ENCODE results near the gene STX10.
A peak's percentile ranks its signal among the peaks of the same experiment; 100 is the strongest.
"Not testable (repeated sequence)": the region's sequence is repeated elsewhere in the genome, so short reads cannot be mapped to it uniquely, and the experiment has no call there.

Gene STX10, protein sequence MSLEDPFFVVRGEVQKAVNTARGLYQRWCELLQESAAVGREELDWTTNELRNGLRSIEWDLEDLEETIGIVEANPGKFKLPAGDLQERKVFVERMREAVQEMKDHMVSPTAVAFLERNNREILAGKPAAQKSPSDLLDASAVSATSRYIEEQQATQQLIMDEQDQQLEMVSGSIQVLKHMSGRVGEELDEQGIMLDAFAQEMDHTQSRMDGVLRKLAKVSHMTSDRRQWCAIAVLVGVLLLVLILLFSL

DNA sequence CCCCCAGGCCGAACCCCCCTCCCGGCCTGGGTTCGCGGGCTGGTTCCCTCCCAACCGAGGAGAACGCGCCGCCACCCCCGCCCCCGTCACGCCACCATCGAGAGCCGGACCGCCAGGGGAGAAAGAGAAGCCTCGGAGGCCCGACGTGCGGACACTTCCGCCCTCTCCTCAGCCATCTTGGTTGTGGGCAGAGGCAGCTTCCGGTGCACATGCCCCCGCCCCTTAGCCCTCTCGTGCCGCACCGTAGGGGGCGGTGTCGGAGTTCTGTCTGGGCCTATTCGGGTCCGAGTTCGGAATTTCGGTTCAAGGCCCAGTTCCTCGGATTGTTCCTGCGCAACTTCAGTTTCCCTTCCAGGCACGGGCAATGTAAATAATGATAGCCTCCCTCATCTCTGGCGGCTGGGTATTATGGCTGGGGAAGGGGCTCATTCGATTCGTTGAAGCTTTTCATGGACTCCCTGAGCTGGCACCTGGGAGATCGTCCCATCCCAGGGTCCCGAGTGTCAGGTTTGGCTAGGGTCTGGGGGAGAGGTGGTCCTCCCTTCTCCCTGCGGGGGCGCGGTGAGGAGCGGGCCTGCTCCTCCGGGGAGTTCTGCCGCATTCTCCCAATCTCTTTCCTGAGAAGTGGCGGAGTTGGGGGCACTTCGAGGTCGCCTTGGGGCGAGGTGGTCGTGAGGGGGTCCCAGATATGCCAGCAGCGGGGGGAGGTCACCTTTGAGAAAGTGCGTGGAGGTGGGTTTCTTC is at the start of gene STX10, which contains the start of gene IER2:
TSS of gene STX10 (minus strand) at position 189 of the 744 bp plus-strand sequence. CDS start 202 bp downstream, outside the sequence.
TSS of gene IER2 (plus strand) at position 225 of the 744 bp plus-strand sequence. CDS start 2,776 bp downstream, outside the sequence.
- peak; percentile 87 to 89 for DNase-seq (ENCODE audit: low read depth in 2 of 2)

DNA sequence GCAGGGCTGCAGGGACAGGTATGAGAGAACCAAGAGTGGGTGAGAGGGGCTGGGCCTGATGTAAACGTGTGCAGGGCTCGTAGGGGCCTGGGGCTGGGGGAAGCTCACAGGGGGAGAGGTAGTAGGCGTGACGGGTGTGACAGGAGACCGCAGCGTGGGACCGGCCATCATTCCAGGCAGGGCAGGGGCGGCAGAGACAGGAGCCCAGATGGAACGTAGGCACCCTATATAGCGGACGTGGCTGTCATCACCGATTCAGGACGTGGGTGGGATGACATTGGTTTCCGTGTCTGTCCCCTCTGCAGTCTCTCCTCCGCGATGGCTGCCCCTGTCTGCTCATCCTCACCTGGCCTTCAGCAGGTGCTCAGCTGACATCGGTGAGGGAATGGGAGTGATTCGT is 48.5 kb upstream of the STX10 start:
- DNase-seq (ENCODE audit: low read depth in 2 of 2) = no peak

DNA sequence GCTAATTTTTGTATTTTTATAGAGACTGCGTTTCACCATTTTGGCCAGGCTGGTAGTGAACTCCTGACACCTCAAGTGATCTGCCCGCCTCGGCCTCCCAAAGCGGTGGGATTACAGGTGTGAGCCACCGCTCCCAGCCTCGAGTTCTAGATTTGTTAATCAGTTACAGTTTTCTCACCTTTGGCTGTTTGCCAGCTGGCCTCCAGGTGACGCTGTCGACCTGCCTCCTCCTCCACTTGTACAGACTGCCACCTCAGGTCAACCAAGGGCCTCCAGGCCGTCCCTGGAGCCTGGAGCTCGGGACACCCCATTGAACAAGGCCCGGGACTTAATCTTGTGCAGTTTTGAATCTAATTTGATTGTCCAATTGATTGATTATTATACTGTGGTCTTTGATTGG is 45.5 kb upstream of the STX10 start:
- DNase-seq (ENCODE audit: low read depth in 2 of 2) = peak; percentile 32 to 54

GRCh38 chr19:13190781-13191540 is 40.8 kb upstream of the STX10 start:
- DNase-seq (ENCODE audit: low read depth in 2 of 2) = no peak

- DNase-seq (ENCODE audit: low read depth in 2 of 2) = no peak
Measured at GRCh38 chr19:13189600-13189999, 39.4 kb upstream of the STX10 start.

- DNase-seq (ENCODE audit: low read depth in 2 of 2) = no peak
Measured at GRCh38 chr19:13187419-13187818, 37.2 kb upstream of the STX10 start.

DNA sequence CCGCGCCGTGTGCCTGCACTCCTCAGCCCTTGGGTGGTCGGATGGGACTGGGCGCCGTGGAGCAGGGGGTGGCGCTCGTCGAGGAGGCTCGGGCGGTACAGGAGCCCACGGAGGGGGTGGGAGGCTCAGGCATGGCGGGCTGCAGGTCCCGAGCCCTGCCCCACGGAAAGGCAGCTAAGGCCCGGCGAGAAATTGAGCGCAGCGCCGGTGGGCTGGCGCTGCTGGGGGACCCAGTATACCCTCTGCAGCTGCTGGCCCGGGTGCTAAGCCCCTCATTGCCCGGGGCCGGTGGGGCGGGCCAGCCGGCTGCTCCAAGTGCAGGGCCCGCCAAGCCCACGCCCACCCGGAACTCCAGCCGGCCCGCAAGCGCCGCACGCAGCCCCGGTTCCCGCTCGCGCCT is 36.5 kb upstream of the STX10 start:
- not testable (repeated sequence) for DNase-seq (ENCODE audit: low read depth in 2 of 2)

DNA sequence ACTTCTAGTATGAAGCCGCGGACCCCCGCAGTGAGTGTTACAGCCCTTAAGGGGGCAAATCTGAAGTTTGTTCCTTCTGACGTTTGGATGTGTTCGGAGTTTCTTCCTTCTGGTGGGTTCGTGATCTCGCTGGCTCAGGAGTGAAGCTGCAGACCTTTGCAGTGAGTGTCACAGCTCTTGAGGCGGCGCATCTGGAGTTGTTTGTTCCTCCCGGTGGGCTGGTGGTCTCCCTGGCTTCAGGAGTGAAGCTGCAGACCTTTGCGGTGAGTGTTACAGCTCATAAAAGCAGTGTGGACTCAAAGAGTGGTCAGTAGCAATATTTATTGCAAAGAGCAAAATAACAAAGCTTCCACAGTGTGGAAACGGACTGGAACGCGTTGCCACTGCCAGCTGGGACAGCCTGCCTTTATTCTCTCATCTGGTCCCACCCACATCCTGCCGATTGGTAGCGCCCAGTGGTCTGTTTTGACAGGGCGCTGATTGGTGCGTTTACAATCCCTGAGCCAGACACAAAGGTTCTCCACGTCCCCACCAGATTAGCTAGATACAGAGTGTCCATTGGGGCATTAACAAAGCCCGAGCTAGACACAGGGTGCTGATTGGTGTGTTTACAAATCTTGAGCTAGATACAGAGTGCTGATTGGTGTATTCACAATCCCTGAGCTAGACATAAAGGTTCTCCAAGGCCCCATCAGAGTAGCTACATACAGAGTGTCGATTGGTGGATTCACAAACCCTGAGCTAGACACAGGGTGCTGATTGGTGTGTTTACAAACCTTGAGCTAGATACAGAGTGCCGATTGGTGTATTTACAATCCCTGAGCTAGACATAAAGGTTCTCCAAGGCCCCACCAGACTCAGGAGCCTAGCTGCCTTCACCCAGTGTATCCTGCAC is 35.8 kb upstream of the STX10 start:
- DNase-seq (ENCODE audit: low read depth in 2 of 2) = not testable (repeated sequence)

DNA sequence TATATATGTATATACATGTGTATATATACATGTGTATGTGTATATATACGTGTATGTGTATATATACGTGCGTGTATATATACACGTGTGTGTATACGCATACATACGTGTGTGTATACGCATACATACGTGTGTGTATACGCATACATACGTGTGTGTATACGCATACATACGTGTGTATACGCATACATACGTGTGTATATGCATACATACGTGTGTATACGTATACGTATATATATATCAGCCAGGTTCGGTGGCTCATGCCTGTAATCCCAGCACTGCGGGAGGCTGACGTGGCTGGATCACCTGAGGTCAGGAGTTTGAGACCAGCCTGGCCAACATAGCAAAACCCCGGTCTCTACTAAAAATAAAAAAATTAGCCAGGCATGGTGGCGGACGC is 34.8 kb upstream of the STX10 start:
- DNase-seq (ENCODE audit: low read depth in 2 of 2) = not testable (repeated sequence)

- DNase-seq (ENCODE audit: low read depth in 2 of 2) = no peak
Measured at GRCh38 chr19:13181747-13182388, 31.7 kb upstream of the STX10 start.

GRCh38 chr19:13178291-13178690 is 28.1 kb upstream of the STX10 start:
- DNase-seq (ENCODE audit: low read depth in 2 of 2) = not testable (repeated sequence)

DNA sequence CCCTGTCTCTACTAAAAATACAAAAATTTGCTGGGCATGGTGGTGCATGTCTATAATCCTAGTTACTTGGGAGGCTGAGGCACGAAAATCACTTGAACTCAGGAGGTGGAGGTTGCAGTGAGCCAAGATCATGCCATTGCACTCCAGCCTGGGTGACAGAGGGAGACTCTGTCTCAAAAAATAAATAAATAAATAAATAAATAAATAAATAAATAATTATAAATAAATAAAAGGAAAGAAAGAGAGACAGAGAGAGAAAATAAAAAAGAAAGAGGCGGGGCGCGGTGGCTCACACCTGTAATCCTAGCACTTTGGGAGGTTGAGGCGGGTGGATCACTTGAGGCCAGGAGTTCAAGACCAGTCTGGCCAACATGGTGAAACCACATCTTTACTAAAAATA is 27.4 kb upstream of the STX10 start:
- DNase-seq (ENCODE audit: low read depth in 2 of 2) = not testable (repeated sequence)

DNA sequence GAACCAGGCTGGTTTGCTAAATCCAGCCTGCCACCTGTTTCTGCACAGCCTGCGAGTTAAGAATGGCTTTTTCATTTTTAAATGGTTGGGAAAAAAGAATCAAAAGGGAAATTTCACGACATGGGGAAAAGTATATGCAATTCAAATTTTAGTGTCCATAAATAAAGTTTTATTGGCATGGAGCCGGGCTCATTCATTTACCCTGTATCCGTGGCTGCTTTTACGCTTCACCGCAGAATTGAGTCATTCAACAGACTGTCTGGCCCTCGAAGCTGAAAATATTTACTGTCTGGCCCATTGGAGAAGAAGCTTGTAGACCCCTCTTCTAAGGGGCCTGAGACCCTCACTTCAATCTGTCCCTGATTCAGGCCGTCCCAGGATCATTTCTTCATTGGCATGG is 26.2 kb upstream of the STX10 start:
- DNase-seq (ENCODE audit: low read depth in 2 of 2) = no peak

DNA sequence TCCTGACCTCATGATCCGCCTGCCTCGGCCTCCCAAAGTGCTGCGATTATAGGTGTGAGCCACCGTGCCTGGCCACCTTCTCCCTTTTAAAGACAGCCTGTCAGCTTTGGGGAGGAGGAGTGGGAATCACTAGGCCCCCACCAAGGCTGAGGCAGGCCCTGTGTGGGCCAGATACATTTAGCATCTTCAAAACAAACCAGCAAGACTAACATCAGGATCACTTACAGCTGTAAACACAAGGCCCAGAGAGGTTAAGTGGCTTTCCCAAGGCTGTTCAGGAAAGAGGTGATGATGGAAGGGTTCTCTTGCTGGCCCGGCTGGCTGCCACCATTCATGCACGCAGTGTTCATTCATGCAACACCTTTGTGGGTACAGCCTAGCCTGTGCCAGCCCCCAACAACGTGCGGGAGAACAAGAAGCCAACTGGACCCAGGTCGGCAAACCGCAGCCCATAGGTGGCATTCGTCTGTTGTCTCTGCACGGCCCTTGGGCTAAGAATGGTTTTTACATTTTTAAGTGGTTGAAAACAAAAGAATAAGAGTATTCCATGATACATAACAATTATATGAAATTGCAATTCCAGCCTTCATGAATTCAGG is 23.1 kb upstream of the STX10 start:
- no peak for DNase-seq (ENCODE audit: low read depth in 2 of 2)

GRCh38 chr19:13172346-13173138 is 22.4 kb upstream of the STX10 start:
- peak; percentile 69 to 75 for DNase-seq (ENCODE audit: low read depth in 2 of 2)

- DNase-seq (ENCODE audit: low read depth in 2 of 2) = no peak
Measured at GRCh38 chr19:13171146-13171545, 21.0 kb upstream of the STX10 start.

- no peak for DNase-seq (ENCODE audit: low read depth in 2 of 2)
Measured at GRCh38 chr19:13169769-13170168, 19.6 kb upstream of the STX10 start.

DNA sequence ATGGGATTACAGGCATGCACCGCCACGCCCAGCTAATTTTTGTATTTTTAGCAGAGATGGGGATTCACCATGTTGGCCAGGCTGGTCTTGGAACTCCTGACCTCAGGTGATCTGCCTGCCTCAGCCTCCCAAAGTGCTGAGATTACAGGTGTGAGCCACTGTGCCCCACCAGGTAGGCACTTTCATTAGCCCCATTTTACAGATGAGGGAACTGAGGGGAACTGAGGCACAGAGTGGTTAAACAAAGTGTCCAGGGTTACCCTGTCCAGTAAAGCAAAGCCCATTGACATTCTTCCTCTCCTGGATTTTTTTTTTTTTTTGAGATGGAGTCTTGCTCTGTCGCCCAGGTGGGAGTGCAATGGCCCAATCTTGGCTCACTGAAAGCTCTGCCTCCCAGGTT is 16.0 kb upstream of the STX10 start:
- not testable (repeated sequence) for DNase-seq (ENCODE audit: low read depth in 2 of 2)

DNA sequence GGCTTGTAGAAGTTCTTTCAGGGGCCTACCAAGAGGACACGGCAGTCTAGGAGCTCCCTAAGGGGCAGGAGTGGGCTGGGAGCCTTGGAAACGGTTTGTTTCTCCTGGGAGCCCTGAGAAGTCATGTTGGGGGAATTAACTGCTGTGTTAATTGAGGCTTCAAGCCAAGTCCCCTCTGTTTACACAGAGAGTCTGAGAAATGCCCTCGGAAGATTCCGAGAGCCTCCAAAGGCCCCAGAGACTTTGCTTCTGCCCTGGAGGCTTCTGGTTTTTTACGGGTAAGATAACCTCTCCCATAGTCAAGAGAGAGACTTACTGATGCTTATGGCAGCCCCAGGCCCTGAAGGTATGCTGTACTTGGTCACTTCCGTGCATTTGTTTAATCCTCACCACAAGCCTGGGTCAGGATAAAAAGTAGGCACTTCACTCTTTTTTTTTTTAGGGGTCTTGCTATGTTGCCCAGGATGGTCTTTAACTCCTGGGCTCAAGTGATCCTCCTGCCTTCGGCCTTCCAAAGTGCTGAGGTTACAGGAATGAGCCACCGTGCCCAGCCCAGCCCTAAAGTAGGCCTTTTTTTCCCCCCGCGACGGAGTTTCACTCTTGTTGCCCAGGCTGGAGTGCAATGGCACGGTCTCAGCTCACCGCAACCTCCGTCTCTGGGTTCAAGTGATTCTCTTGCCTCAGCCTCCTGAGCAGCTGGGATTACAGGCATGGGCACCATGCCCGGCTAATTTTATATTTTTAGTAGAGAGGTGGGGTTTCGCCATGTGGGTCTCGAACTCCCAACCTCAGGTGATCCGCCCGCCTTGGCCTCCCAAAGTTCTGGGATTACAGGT is 15.2 kb upstream of the STX10 start:
- no peak for DNase-seq (ENCODE audit: low read depth in 2 of 2)

Measured in activated CD4-positive, alpha-beta T cell treated with anti-CD3 and anti-CD28 coated beads for 24 hours (primary cell).